Measurements from ENCODE around the gene N4BP3. TPM values are rescaled to one million over a fixed set of nuclear protein-coding genes. Genes with fewer than 3 reads are reported as not detected.
"Not testable (repeated sequence)": the region's sequence is repeated elsewhere in the genome, so short reads cannot be mapped to it uniquely, and the experiment has no call there.

N4BP3 gene
- total RNA-seq, 2 donors from 2014 or later: 2.2 to 3.3 TPM

DNA sequence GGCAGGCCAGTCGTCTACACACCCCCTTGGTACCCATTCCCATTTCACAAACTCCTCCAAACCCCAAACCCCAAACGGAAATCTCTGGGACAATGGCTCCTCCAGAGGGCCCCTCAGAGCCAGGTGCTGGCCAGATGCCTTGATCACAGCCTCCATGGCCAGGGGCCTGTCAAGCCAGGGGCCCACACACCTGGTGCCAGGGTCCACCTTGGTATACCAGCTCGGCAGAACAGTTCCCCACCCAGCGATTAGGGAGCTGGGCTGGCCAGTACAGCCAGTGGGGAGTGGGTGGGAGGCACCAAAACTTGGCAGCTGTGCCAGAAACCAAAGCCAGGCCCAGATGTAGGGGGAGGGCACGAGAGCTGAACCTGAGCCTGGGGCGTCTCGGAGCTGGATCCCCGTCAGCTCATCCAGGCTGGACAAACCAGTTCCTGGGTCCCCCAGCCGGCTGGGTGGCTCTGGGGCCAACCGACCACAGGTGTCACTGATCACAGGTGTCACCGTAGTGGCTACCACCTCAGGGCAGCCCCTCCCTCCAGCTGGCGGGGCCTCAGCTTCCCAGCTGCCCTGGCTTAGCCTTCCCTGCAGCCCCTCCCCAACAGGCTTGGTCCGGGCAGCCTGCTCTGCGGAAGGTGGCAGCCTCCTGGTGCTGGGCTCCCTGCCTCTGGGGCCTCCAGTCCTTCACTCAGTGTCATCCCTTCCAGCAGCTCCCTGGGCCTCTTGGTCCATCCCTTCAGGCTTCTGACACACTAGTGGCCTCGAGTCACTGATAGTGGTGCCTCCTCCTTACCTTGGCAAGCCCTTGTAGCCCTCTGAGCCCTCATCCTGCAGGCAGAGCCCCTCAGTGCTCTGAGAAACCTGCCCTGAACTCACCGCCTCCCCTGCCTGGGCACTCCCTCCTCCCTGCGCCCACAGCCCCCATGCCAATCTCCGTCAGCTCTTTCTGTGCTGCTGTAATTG, 10.9 kb downstream of the N4BP3 start:
- Histone ChIP-seq H3K36me3 (no peaks in the 10 kb centered on the region), H3K27me3 (no peaks in the 10 kb centered on the region), H3K4me3 (no peak overlapping the region), H3K9ac (ENCODE audit: low read depth in 2 of 2, low read length in 2 of 2) (no peak overlapping the region), H3K4me1 (no peaks in the 10 kb centered on the region), H3K9me3 (no peaks in the 10 kb centered on the region), H3K27ac (no peak overlapping the region)
- DNase-seq: no peak
- TF ChIP-seq, protein P1, sequence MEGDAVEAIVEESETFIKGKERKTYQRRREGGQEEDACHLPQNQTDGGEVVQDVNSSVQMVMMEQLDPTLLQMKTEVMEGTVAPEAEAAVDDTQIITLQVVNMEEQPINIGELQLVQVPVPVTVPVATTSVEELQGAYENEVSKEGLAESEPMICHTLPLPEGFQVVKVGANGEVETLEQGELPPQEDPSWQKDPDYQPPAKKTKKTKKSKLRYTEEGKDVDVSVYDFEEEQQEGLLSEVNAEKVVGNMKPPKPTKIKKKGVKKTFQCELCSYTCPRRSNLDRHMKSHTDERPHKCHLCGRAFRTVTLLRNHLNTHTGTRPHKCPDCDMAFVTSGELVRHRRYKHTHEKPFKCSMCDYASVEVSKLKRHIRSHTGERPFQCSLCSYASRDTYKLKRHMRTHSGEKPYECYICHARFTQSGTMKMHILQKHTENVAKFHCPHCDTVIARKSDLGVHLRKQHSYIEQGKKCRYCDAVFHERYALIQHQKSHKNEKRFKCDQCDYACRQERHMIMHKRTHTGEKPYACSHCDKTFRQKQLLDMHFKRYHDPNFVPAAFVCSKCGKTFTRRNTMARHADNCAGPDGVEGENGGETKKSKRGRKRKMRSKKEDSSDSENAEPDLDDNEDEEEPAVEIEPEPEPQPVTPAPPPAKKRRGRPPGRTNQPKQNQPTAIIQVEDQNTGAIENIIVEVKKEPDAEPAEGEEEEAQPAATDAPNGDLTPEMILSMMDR (IDR thresholded peaks at IDR 0.05): no peak
- intact Hi-C loops (cut with DNase I): no loop called here

DNA sequence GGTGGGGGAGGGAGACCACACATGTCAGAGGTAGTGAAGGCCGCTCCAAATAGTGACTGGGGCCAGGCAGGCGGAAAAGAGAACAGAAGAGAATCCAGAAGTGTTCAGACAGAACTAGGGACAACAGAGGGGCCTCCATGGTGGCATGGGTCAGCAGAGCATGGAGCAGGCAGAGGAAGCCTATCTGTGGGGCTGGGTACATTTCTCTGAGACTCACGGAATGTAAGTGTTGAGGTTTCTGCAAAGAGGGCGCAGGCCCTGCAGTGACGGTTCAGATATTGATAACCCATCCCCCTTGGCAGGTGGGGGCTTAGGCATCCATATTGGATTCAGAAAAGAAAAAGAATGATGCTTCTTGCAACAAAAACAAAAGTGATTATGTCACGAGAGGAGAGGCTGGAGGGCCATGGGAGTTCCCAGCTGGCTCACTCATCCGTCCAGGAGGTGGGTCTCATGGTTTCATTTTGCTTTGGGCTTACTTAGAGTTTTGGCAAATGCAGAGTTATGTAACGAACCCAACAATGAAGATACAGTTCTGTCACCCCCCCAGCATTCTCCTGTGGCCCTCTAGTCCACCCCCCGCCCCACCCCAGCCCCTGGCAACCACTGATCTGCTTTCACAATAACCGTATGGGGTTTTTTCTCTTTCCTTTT, 12.0 kb downstream of the N4BP3 start:
- Histone ChIP-seq H3K9me3 (no peaks in the 10 kb centered on the region), H3K9ac (ENCODE audit: low read depth in 2 of 2, low read length in 2 of 2) (no peak overlapping the region), H3K4me1 (no peaks in the 10 kb centered on the region), H3K27me3 (no peaks in the 10 kb centered on the region), H3K36me3 (no peaks in the 10 kb centered on the region), H3K4me3 (no peak overlapping the region), H3K27ac (no peak overlapping the region)
- no peak for DNase-seq
- intact Hi-C loops (cut with DNase I): no loop called here
- TF ChIP-seq, protein P1 (IDR thresholded peaks at IDR 0.05): no peak

DNA sequence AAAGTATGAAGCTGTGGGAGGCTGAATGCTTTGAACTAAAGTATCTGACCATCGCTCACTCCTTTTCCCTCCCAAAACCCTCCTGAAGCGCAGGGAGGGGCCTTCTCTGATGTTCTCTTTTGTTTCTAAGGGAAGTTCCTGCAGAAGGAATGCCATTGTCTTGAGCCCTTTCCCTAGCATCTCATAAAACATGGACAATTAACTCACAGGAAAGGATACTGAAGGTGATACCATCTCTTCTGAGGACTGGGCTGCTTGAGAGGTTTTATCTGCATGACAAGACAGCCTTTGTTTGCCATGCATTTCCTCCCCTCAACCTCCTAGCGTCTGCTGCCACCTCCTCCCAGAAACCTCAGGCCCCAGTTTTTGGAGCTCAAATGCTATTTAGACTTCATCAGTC, 13.2 kb downstream of the N4BP3 start:
- no peak overlapping the region for H3K4me3 ChIP-seq
- no peak for DNase-seq
- H3K9me3 ChIP-seq: no peaks in the 10 kb centered on the region
- TF ChIP-seq, protein P1 (IDR thresholded peaks at IDR 0.05): no peak
- no peaks in the 10 kb centered on the region for H3K27me3 ChIP-seq
- intact Hi-C loops (cut with DNase I): no loop called here
- H3K9ac ChIP-seq (ENCODE audit: low read depth in 2 of 2, low read length in 2 of 2): no peak overlapping the region
- H3K36me3 ChIP-seq: no peaks in the 10 kb centered on the region
- H3K27ac ChIP-seq: no peak overlapping the region
- no peaks in the 10 kb centered on the region for H3K4me1 ChIP-seq

DNA sequence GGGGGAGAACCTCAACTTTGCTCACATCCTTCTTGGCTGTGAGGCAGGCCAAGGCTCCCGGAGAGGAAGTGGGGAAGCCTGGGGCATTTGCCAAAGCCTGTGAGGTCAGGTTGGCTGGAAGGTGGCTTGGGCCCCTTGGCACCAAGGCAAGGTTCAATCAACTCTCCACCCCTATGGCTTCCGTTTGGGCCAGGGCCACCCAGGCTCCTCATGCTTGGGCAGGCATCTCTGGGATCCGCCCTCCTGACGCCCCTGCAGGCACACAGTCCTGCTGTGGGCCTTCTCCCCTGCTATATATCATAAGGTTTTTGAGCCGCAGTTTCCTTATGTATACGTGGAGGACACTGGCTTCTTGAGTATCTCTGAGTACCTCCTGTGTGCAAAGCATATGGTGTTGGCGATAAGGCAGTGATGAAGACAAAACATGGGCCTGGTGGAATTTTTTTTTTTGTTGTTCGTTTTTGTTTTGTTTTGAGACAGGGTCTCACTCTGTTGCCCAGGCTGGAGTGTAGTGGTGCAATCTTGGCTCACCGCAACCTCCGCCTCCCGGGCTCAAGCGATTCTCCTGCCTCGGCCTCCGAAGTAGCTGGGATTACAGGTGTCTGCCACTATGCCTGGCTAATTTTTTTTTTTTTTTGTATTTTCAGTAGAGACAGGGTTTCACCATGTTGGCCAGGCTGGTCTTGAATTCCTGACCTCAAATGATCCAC, 14.1 kb downstream of the N4BP3 start:
- H3K9me3 ChIP-seq; H3K9ac ChIP-seq (ENCODE audit: low read depth in 2 of 2, low read length in 2 of 2); H3K27me3 ChIP-seq; H3K4me3 ChIP-seq; H3K27ac ChIP-seq; DNase-seq; H3K4me1 ChIP-seq; intact Hi-C loops (cut with DNase I); H3K36me3 ChIP-seq: not testable (repeated sequence)

DNA sequence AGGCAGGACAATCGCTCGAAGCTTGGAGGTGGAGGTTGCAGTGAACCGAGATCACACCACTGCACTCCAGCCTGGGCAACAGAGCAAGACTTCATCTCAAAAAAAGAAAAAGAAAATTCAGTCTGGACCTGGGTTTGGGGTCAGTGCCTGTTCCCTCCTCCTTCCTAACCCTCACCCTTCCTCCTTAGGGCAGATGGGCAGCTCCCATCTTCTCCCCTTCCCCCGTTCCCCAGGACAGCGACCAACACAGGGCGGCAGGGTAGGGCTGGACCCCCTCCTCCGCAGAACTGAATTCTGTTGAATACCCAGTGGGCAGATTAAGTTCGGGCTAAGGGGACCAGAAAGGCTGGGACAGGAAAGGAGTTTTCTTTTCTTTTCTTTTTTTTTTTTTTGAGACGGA, 16.0 kb downstream of the N4BP3 start:
- Histone ChIP-seq H3K9me3 (no peaks in the 10 kb centered on the region), H3K27me3 (no peaks in the 10 kb centered on the region), H3K4me1 (peaks cover 6% of the 10 kb centered on the region), H3K9ac (ENCODE audit: low read depth in 2 of 2, low read length in 2 of 2) (no peak overlapping the region), H3K27ac (no peak overlapping the region), H3K4me3 (no peak overlapping the region), H3K36me3 (no peaks in the 10 kb centered on the region)
- intact Hi-C loops (cut with DNase I): no loop called here
- TF ChIP-seq, protein P1 (IDR thresholded peaks at IDR 0.05): no peak
- no peak for DNase-seq

DNA sequence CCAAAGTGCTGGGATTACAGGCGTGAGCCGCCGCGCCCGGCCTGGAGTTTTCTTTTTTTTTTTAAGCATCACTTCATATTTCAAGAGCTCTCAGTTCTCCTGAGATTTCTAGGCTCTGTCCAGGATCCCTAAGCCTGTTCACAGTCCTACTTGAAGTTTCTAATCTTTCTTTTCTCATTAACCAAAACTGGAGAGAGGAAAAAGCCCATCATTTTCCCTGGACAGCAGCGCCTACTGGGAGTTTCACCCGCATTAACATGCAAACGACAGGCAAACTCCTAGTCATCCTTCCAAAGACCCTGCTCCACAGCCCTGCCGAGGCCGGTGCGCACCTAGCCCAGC, 16.9 kb downstream of the N4BP3 start:
- H3K9me3 ChIP-seq; H3K36me3 ChIP-seq; H3K27me3 ChIP-seq; intact Hi-C loops (cut with DNase I); H3K4me1 ChIP-seq; DNase-seq: not testable (repeated sequence)
- Histone ChIP-seq H3K27ac (peak overlapping the region; percentile 96), H3K4me3 (peak overlapping the region; percentile 97), H3K9ac (ENCODE audit: low read depth in 2 of 2, low read length in 2 of 2) (peak overlapping the region; percentile 61 to 91)
